A549 (cell line): Measurements from ENCODE around the gene GPR155. TPM values are rescaled to one million over a fixed set of nuclear protein-coding genes. Genes with fewer than 3 reads are reported as not detected.
A peak's percentile ranks its signal among the peaks of the same experiment; 100 is the strongest.

Experiments
- ATAC-seq, 2 experiments: fragments of 200-7000 bp in 1 of 2; fragments of >200 bp in 1 of 2; cut with Nextera tagmentation in 1 of 2; cut with Tn5 transposase in 1 of 2; 3 replicates each; pipeline versions ENCODE4 v1.8.0 to v1.9.1; 2018 to 2020; ENCODE audit warnings: mild to moderate bottlenecking in 1 of 2, moderate library complexity in 1 of 2
- CTCF ChIA-PET: fragments of 300-600 bp; sonication (Branson Sonifier 250); formaldehyde crosslinking; extraction: SDS; loops from one replicate; lab custom pipeline; 2021; ENCODE audit warnings: antibody characterized with exemption, inconsistent platforms; lab: Yijun Ruan, JAX
- POLR2A ChIA-PET: fragments of 350-600 bp; formaldehyde crosslinking; extraction: SDS; loops from one replicate; lab custom pipeline; 2021; ENCODE audit warnings: antibody characterized with exemption, inconsistent platforms; lab: Yijun Ruan, JAX
- DNase-seq, 2 experiments: peaks; one replicate each; pipeline versions ENCODE4 v3.0.0 to v3.0.0-alpha.2; 2011 to 2016; ENCODE audit warnings: low read depth in 1 of 2, low spot score in 1 of 2
- FAIRE-seq: peaks from 2 replicates; lab custom pipeline; 2011; peaks lifted over from hg19 to GRCh38; lab: Jason Lieb, UNC
- H3K27ac ChIP-seq, 2 experiments: fragments of >200 bp; sonication (Bioruptor Twin); formaldehyde crosslinking; 3 replicates each; pipeline ENCODE4 v1.5.1; 2016 to 2017
- H3K4me1 ChIP-seq: fragments of >200 bp; sonication (Bioruptor Twin); formaldehyde crosslinking; 3 replicates; pipeline ENCODE4 v1.6.1; 2016
- H3K4me2 ChIP-seq: fragments of >200 bp; sonication (Bioruptor Twin); formaldehyde crosslinking; 3 replicates; pipeline ENCODE4 v1.6.1; 2016
- H3K4me3 ChIP-seq: fragments of >200 bp; sonication (Bioruptor Twin); formaldehyde crosslinking; 3 replicates; pipeline ENCODE4 v1.5.1; 2016
- H3K9me3 ChIP-seq: fragments of >200 bp; sonication (Bioruptor Twin); formaldehyde crosslinking; 3 replicates; pipeline ENCODE4 v1.6.1; 2016
- BHLHE40 ChIP-seq: IDR thresholded peaks from 2 replicates; pipeline ENCODE4 v1.6.1; 2012; ENCODE audit warnings: low read depth, low read length, inconsistent platforms
- CEBPB ChIP-seq, 2 experiments: fragments of >200 bp in 1 of 2; sonication (Bioruptor Twin) in 1 of 2; formaldehyde crosslinking in 1 of 2; IDR thresholded peaks; 2 replicates each; pipeline ENCODE4 v1.6.1; 2012 to 2016
- CHD2 ChIP-seq: fragments of 150-350 bp; IDR thresholded peaks from 2 replicates; pipeline ENCODE4 v1.6.1; 2014; ENCODE audit warnings: low read length; ENCODE audit not compliant: partially characterized antibody
- CHD4 ChIP-seq: fragments of 200-600 bp; sonication (generic); IDR thresholded peaks from 2 replicates; pipeline ENCODE4 v1.6.1; 2016; ENCODE audit warnings: antibody characterized with exemption, mild to moderate bottlenecking, borderline replicate concordance
- EHF ChIP-seq: fragments of 250-450 bp; sonication (Bioruptor Pico); IDR thresholded peaks from 2 replicates; pipeline ENCODE4 v1.5.0; 2020; ENCODE audit warnings: mild to moderate bottlenecking
- EHMT2 ChIP-seq: fragments of 200-600 bp; sonication (generic); IDR thresholded peaks from 2 replicates; pipeline ENCODE4 v1.6.1; 2016; ENCODE audit warnings: antibody characterized with exemption, low read depth, mild to moderate bottlenecking, moderate library complexity
- GATA3 ChIP-seq: IDR thresholded peaks from 2 replicates; pipeline ENCODE4 v1.6.1; 2012; ENCODE audit warnings: borderline replicate concordance
- HDAC2 ChIP-seq: fragments of 200-600 bp; sonication (generic); IDR thresholded peaks from 2 replicates; pipeline ENCODE4 v1.6.1; 2016
- HOXB13 ChIP-seq: fragments of 250-450 bp; sonication (Bioruptor Pico); IDR thresholded peaks from 2 replicates; pipeline ENCODE4 v1.5.0; 2020; ENCODE audit warnings: low read depth, mild to moderate bottlenecking, moderate library complexity
- JUN ChIP-seq, 2 experiments: fragments of >200 bp; sonication (Bioruptor Twin); formaldehyde crosslinking; IDR thresholded peaks; 2 replicates in 1 of 2; 3 replicates in 1 of 2; pipeline ENCODE4 v1.6.1; 2016 to 2017
- JUNB ChIP-seq: fragments of >200 bp; sonication (Bioruptor Twin); formaldehyde crosslinking; IDR thresholded peaks from 2 replicates; pipeline ENCODE4 v1.6.1; 2016
- MAZ ChIP-seq: fragments of 150-350 bp; IDR thresholded peaks from 2 replicates; pipeline ENCODE4 v1.6.1; 2014; ENCODE audit warnings: antibody characterized with exemption, low read depth, low read length, borderline replicate concordance
- MYC ChIP-seq: IDR thresholded peaks from 2 replicates; pipeline ENCODE4 v1.6.1; 2012; ENCODE audit warnings: mild to moderate bottlenecking, inconsistent platforms, low read length, improper control_type of control experiment, borderline replicate concordance
- POLR2A ChIP-seq: IDR thresholded peaks from 2 replicates; pipeline ENCODE4 v1.6.1; 2012; ENCODE audit warnings: mild to moderate bottlenecking, low read length
- RAD21 ChIP-seq, 2 experiments: fragments of >200 bp in 1 of 2; sonication (Bioruptor Twin) in 1 of 2; formaldehyde crosslinking in 1 of 2; IDR thresholded peaks in 1 of 2; conservative IDR thresholded peaks in 1 of 2; 2 replicates in 1 of 2; 3 replicates in 1 of 2; pipeline ENCODE4 v1.6.1; 2012 to 2018; ENCODE audit warnings: inconsistent platforms in 1 of 2
- RCOR1 ChIP-seq: fragments of 150-350 bp; IDR thresholded peaks from 2 replicates; pipeline ENCODE4 v1.6.1; 2014; ENCODE audit warnings: antibody characterized with exemption, low read length, low read depth
- SMC3 ChIP-seq: fragments of >200 bp; sonication (Bioruptor Twin); formaldehyde crosslinking; IDR thresholded peaks from 3 replicates; pipeline ENCODE4 v1.6.1; 2018; ENCODE audit warnings: inconsistent platforms
- ZFP36 ChIP-seq: fragments of 450-650 bp; IDR thresholded peaks from 2 replicates; pipeline ENCODE4 v1.6.1; 2014; ENCODE audit warnings: borderline replicate concordance; ENCODE audit not compliant: partially characterized antibody
- ZNF302 ChIP-seq: fragments of 250-450 bp; sonication (Bioruptor Pico); IDR thresholded peaks from 2 replicates; pipeline ENCODE4 v1.9.0; 2021; ENCODE audit warnings: inconsistent platforms, mild to moderate bottlenecking, moderate library complexity
- WGBS: methylation state at CpG from one replicate; pipeline ENCODE4 v1.1.6; 2017; ENCODE audit errors: missing lambda C conversion rate; 5-methylcytosine and 5-hydroxymethylcytosine counted together
- polyA plus RNA-seq, 4 experiments: library from polyadenylated mRNA; depleted of rRNA in 3 of 4; stranded (reverse); fragments of >200 nt; fragmentation: RNase III in 1 of 4; extraction: RNeasy Plus Mini Kit Qiagen cat#74134 plus additional on column Dnase treatment in 1 of 4; gene quantifications; 2 replicates in 3 of 4; 3 replicates in 1 of 4; pipeline ENCODE4 v1.2.3, GENCODE V29; 2011 to 2017
- TF ChIP-seq, protein P1 (sequence below): IDR thresholded peaks from 2 replicates; pipeline ENCODE4 v1.6.1; 2012
- TF ChIP-seq, protein P2 (sequence below): IDR thresholded peaks from 2 replicates; pipeline ENCODE4 v1.6.1; 2012
- TF ChIP-seq, protein P3 (sequence below): fragments of >200 bp; sonication (Bioruptor Twin); formaldehyde crosslinking; IDR thresholded peaks from 3 replicates; pipeline ENCODE4 v1.6.1; 2016
- TF ChIP-seq, protein P4 (sequence below): fragments of >200 bp; sonication (Bioruptor Twin); formaldehyde crosslinking; IDR thresholded peaks from 3 replicates; pipeline ENCODE4 v1.5.1; 2016
- TF ChIP-seq, protein P5 (sequence below): fragments of >200 bp; sonication (Bioruptor Twin); formaldehyde crosslinking; IDR thresholded peaks from 2 replicates; pipeline ENCODE4 v1.6.1; 2016

The GPR155 gene
- polyA plus RNA-seq, 2 of the 4 experiments (the other 2 are of a cell fraction) = 0.49 to 1.7 TPM

DNA sequence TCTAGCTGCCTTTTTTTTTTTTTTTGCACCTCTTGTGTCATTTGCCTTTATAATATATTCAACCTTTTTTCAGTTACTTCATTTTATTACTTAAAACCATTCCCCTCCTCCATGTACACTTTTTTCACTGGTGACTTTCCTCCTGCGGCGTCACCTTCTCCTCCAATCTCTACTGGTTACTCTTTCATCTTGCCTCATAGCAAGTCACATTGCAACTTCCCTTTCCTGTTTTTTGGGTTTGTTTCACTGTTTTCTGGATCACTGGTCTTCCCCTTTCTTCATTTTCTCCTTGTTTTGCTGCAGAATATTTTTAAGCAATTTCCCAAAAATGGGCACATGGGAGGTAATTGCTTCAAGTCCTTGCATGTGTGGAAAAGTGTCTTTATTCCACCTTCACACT lies 37.7 kb upstream of the GPR155 start:
- no peak overlapping the region for H3K27ac ChIP-seq
- ATAC-seq (no peak), DNase-seq (no peak), FAIRE-seq (no peak)
- ChIA-PET CTCF (interaction anchor here (1.4 kb wide), 1 partner anchor 65 kb away, joined by 3 read pairs; no protein-coding TSS in a partner anchor), POLR2A (no interaction called here)
- 94% methylated on average over 2 of the region's 2 CpGs for WGBS
- H3K9me3 ChIP-seq = peaks cover 7% of the 10 kb centered on the region
- no peak overlapping the region for H3K4me2 ChIP-seq
- H3K4me3 ChIP-seq = no peak overlapping the region
- H3K4me1 ChIP-seq = no peaks in the 10 kb centered on the region
- TF ChIP-seq ZFP36 = no peak
- TF ChIP-seq MYC = no peak
- TF ChIP-seq JUN (IDR thresholded peaks at IDR 0.05) = no peak
- TF ChIP-seq, protein P1, sequence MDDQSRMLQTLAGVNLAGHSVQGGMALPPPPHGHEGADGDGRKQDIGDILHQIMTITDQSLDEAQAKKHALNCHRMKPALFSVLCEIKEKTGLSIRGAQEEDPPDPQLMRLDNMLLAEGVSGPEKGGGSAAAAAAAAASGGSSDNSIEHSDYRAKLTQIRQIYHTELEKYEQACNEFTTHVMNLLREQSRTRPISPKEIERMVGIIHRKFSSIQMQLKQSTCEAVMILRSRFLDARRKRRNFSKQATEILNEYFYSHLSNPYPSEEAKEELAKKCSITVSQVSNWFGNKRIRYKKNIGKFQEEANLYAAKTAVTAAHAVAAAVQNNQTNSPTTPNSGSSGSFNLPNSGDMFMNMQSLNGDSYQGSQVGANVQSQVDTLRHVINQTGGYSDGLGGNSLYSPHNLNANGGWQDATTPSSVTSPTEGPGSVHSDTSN = no peak
- TF ChIP-seq CEBPB (IDR thresholded peaks at IDR 0.05) = no peak
- TF ChIP-seq, protein P2, sequence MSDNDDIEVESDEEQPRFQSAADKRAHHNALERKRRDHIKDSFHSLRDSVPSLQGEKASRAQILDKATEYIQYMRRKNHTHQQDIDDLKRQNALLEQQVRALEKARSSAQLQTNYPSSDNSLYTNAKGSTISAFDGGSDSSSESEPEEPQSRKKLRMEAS = no peak
- TF ChIP-seq EHMT2 = no peak
- TF ChIP-seq JUNB = no peak
- TF ChIP-seq, protein P3, sequence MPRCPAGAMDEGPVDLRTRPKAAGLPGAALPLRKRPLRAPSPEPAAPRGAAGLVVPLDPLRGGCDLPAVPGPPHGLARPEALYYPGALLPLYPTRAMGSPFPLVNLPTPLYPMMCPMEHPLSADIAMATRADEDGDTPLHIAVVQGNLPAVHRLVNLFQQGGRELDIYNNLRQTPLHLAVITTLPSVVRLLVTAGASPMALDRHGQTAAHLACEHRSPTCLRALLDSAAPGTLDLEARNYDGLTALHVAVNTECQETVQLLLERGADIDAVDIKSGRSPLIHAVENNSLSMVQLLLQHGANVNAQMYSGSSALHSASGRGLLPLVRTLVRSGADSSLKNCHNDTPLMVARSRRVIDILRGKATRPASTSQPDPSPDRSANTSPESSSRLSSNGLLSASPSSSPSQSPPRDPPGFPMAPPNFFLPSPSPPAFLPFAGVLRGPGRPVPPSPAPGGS = no peak
- no peak for TF ChIP-seq HDAC2
- TF ChIP-seq EHF (CRISPR knock-in tag) = no peak
- no peak for TF ChIP-seq GATA3
- TF ChIP-seq HOXB13 = no peak
- TF ChIP-seq BHLHE40 = no peak
- no peak for TF ChIP-seq CHD4

DNA sequence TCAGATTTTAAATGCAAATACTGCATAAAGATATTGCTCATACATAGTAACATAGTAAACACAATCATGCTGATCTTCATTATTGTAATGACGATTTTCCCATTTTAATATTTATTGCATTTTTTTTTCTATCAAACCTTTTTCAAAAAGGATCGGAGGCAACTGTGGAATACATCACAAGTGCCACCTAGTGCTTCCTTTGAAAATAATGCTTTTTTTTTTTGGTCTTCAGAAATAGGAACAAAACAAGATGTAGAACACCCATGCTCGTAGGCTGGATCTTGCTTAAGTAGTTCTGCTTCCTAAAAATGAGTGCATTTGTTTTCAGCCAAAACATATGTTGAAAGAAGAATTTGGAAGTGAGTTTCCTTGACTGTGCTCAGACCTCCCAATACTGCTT lies 35.7 kb upstream of the GPR155 start:
- TF ChIP-seq POLR2A (no peak), RAD21 (conservative IDR thresholded peaks at IDR 0.05 in 1 of 2, IDR thresholded peaks at IDR 0.05 in 1 of 2) (peak; percentile 36 to 49; a peak in 4 of 5 replicates), CHD2 (no peak), SMC3 (peak; percentile 51), ZFP36 (no peak), EHMT2 (no peak), RCOR1 (no peak), ZNF302 (CRISPR knock-in tag) (no peak), MAZ (no peak)
- TF ChIP-seq, protein P4, sequence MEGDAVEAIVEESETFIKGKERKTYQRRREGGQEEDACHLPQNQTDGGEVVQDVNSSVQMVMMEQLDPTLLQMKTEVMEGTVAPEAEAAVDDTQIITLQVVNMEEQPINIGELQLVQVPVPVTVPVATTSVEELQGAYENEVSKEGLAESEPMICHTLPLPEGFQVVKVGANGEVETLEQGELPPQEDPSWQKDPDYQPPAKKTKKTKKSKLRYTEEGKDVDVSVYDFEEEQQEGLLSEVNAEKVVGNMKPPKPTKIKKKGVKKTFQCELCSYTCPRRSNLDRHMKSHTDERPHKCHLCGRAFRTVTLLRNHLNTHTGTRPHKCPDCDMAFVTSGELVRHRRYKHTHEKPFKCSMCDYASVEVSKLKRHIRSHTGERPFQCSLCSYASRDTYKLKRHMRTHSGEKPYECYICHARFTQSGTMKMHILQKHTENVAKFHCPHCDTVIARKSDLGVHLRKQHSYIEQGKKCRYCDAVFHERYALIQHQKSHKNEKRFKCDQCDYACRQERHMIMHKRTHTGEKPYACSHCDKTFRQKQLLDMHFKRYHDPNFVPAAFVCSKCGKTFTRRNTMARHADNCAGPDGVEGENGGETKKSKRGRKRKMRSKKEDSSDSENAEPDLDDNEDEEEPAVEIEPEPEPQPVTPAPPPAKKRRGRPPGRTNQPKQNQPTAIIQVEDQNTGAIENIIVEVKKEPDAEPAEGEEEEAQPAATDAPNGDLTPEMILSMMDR = peak; percentile 50
- TF ChIP-seq, protein P5, sequence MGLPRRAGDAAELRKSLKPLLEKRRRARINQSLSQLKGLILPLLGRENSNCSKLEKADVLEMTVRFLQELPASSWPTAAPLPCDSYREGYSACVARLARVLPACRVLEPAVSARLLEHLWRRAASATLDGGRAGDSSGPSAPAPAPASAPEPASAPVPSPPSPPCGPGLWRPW = no peak
- ATAC-seq = 0 out of 6 replicates have a peak, but pooled peaks of 1 of the 2 experiments have one; percentile 47
- ChIA-PET POLR2A (no interaction called here), CTCF (interaction anchor here (0.6 to 3.8 kb wide), 7 partner anchors 11 to 256 kb away, joined by 3 to 27 read pairs (median 4); no protein-coding TSS in a partner anchor)
- no peak overlapping the region for H3K4me2 ChIP-seq
- no peak overlapping the region for H3K4me3 ChIP-seq
- no peak overlapping the region for H3K27ac ChIP-seq
- peak in 1 of 2 experiments; percentile 29 for DNase-seq
- no peaks in the 10 kb centered on the region for H3K4me1 ChIP-seq
- H3K9me3 ChIP-seq = no peaks in the 10 kb centered on the region; the same call in 2 of the 3 replicates
- peak; percentile 23 for FAIRE-seq
- WGBS = 24% methylated on average over 3 of the region's 3 CpGs
